GM19395 (cell line): ENCODE data around the gene AGBL1.

Source experiments
- ATAC-seq: cut with Tn5 transposase; IDR thresholded peaks from one replicate; pipeline ENCODE4 v1.9.1; 2021; ENCODE audit warnings: mild to moderate bottlenecking, moderate library complexity; ENCODE audit not compliant: unreplicated experiment

Gene AGBL1

DNA sequence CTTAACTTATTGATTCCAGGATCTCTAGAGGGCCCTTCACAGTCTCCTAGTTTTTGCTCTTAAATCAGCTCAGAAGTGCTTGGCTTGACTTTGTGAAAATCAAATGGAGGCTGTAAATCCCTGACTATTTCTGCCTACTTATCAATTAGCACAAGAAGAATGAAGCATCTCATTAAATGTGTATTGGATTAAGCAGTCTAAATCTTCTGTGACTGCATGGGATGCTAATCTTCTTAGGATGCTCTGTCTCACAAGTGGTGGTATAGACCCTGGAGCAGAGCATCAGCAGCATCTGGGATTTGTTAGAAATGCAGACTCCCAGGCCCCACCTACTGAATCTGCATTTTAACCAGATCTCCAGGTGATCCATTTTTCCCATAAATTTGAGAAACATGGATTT lies 488.7 kb downstream of the AGBL1 start:
- ATAC-seq, result no peak

DNA sequence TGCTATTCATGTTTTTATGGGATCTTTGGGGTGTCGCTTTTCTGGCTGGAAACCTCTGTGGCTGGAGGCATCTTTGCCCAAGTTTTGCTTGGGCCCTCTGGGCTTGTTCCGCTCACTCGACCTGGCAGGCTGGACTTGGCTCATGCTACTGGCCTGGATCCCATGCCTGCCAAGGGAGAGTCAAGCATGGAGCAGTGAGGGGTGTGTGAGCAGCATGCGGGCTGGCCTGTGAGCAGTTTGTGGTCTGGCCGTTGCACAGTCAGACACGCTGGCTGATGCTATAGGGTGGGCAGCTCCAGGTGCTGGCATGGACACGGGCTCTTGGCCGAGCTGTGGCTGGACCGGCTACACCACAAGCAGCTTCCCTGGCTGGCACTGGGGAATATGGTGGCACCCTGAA lies 491.1 kb downstream of the AGBL1 start:
- no peak for ATAC-seq

- no peak for ATAC-seq
Measured at GRCh38 chr15:86571873-86572272, 492.2 kb downstream of the AGBL1 start.

DNA sequence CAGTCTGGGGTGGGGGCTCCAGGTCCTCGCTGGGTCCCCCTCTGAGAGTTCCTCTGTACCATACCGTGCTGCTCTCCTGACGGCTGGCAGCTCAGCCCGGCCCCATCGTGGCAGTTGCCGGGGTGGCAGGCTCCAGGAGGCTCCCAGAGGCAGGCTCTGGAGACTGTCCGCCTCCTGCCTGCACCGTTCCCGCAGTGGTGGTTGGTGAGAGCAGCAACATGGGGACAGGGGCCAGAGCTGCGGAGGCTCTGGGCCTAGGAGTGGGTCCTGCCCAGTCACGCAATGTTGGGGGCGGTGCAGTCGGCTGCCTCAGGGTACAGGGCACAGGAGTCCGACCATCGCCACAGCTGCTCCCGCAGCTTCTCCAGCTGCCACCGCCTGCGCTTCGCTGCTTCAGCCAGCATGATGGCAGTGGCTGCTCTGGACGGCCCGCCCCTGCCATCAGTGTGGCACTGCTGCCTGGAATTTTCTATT lies 492.7 kb downstream of the AGBL1 start:
- ATAC-seq, result no peak

GRCh38 chr15:86573476-86573875 lies 493.8 kb downstream of the AGBL1 start:
- no peak for ATAC-seq

DNA sequence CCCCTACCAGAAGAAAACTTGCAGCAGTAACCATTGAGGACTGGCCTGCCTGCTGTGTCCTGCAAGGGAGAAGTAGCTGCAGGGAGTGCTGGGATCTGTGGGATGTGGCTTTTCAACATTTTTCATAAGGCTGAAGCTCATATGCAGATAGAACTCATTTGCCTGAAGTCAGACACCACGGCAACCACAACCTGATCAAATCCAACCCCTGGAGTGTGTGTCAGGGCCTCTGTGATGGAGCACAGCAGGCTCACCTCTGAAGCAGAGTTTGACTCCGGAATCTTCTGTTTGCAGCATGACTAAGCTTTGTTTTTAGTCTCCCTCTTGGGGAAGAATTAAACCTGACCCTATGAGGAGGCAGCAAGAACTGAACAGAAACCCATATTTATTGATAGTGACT lies 508.7 kb downstream of the AGBL1 start:
- no peak for ATAC-seq

- no peak for ATAC-seq
Measured at GRCh38 chr15:86590461-86590860, 510.8 kb downstream of the AGBL1 start.

- no peak for ATAC-seq
Measured at GRCh38 chr15:86591158-86591557, 511.5 kb downstream of the AGBL1 start.

GRCh38 chr15:86591994-86592735 lies 512.5 kb downstream of the AGBL1 start:
- no peak for ATAC-seq

- ATAC-seq, result no peak
Measured at GRCh38 chr15:86595741-86596140, 516.1 kb downstream of the AGBL1 start.

GRCh38 chr15:86603466-86603865 lies 523.8 kb downstream of the AGBL1 start:
- no peak for ATAC-seq

DNA sequence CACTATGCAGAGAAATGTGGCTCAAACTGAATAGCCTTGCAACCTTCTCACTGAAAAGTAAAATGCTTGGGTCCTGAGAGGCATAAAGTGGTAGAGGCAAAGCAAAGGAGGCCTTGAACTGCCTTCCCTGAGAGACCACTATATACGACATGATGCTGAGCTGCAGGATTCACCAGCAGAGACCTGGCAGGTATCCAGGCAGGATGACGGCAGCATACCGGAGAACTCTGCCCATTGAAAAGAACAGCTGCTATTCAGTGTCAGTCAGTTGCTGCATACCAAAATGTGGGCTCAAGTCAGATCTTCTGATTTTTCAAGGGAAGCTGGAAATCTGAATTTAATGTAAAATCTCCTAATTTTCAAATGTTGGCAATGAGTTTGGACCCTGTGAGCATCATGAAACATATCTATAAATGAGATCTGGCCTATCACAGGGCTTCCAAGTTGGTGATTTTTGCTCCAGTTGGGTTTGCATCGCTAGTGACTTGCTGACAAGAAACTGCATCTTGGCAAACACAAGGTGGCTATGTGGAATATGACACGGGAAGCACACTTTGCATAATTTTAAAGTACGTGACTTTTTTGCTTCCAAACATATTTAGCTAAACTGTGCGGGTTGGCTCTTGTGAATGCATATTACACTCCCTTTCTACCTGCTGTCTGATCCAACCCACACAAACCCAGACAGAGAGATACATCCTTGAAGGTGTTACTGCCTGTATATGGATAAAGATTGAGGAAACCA lies 529.0 kb downstream of the AGBL1 start:
- no peak for ATAC-seq

- no peak for ATAC-seq
Measured at GRCh38 chr15:86609275-86609674, 529.6 kb downstream of the AGBL1 start.

- ATAC-seq, result no peak
Measured at GRCh38 chr15:86610038-86610437, 530.4 kb downstream of the AGBL1 start.

DNA sequence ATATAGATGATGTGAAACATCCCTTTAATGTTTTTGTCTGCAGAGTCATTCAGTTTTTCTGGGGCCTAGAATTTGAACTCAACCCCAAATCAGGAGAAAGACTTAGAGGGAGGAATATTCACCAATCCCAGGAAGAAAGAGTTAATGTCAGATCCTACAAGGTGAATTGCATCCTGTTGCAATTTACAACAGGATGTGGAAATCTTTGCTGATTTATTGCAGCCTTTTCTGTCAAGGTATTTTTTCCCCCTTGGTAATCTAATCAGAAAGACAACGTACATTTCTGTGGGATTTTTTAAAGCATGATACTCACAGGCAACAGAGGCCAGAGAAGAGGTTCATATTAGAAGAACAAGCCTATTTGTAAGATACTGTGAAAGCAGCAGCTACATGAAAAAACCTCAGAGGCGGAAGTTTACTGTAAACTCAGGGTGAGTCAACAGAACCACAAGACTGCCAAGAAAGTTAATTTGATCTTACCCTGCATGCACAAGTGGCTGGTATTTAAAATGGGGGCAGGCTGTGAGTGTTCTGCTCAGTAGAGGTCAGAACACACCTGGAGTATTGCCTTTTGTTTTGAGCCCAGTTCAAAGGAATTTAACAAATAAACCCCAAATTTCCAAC lies 531.9 kb downstream of the AGBL1 start:
- ATAC-seq, result no peak

DNA sequence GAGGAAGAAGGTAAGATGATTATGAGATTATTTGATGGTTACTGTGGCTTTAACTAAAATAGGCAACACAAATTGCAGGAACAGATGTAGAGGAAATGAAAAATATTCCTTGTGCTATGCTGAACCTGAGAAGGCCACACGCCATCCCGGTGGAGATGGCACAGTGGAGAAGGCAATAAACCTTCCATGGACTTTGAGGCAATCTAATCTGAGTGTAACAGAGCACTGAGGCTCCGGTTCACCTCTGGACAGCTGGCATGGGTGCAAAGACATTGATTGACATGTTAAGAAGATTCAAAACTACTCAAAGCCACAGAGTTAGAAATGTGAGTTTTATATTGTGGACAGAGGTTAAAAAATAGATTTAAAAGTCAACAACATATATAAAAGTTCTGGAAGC lies 535.7 kb downstream of the AGBL1 start:
- ATAC-seq, result no peak

- no peak for ATAC-seq
Measured at GRCh38 chr15:86615816-86616215, 536.1 kb downstream of the AGBL1 start.

- ATAC-seq, result no peak
Measured at GRCh38 chr15:86616771-86617170, 537.1 kb downstream of the AGBL1 start.

- no peak for ATAC-seq
Measured at GRCh38 chr15:86620157-86620556, 540.5 kb downstream of the AGBL1 start.

GRCh38 chr15:86620641-86621349 lies 541.1 kb downstream of the AGBL1 start:
- ATAC-seq, result no peak

GRCh38 chr15:86623236-86623635 lies 543.6 kb downstream of the AGBL1 start:
- ATAC-seq, result no peak
